GM12873 (cell line): ENCODE measurements around the gene APC2.

ENCODE experiments used
- CTCF ChIP-seq: IDR thresholded peaks from 2 replicates; pipeline ENCODE4 v1.5.1; 2012; ENCODE audit warnings: low read depth, mild to moderate bottlenecking, moderate library complexity, low read length, control low read depth; ENCODE audit not compliant: insufficient read depth; ENCODE audit errors: missing control alignments

The APC2 gene

GRCh38 chr19:1507192-1507660 is 57.3 kb downstream of the APC2 start:
- TF ChIP-seq CTCF = no peak

GRCh38 chr19:1507763-1508506 is 58.0 kb downstream of the APC2 start:
- no peak for TF ChIP-seq CTCF

- no peak for TF ChIP-seq CTCF
These were observed 58.6 kb downstream of the APC2 start for GRCh38 chr19:1508507-1508856.

GRCh38 chr19:1509602-1510441 is 59.9 kb downstream of the APC2 start:
- no peak for TF ChIP-seq CTCF

- TF ChIP-seq CTCF = no peak
These were observed 60.5 kb downstream of the APC2 start for GRCh38 chr19:1510442-1510806.

GRCh38 chr19:1510807-1511206 is 60.9 kb downstream of the APC2 start:
- TF ChIP-seq CTCF = no peak
